SU-DHL-6 (cell line): ENCODE results near the gene RALGDS.

Experiments
- CTCF ChIP-seq: fragments of 200-600 bp; sonication (generic); IDR thresholded peaks from one replicate; pipeline ENCODE4 v1.5.1; 2017; ENCODE audit warnings: antibody characterized with exemption, mild to moderate bottlenecking, low read length, moderate library complexity; ENCODE audit not compliant: insufficient read depth, poor library complexity, severe bottlenecking
- EZH2phosphoT487 ChIP-seq: fragments of 200-600 bp; sonication (generic), shearing (Covaris generic); conservative IDR thresholded peaks from 2 replicates; pipeline ENCODE4 v1.6.1; 2018; ENCODE audit warnings: mild to moderate bottlenecking, antibody characterized with exemption, low read length, moderate library complexity, mixed read lengths

GRCh38 chr9:133127340-133127981, 6.4 kb upstream of the RALGDS start:
- TF ChIP-seq EZH2phosphoT487 (no peak), CTCF (no peak)
